Inflammatory macrophage (primary cell): ENCODE results near the gene DQX1.

Experiments
- DNase-seq, 2 donors: peaks; one replicate each; pipeline ENCODE4 v3.0.0-alpha.2; 2020 to 2022

DQX1 gene

GRCh38 chr2:74554820-74555531 is 28.9 kb upstream of the DQX1 start:
- peak; percentile 34 to 43 for DNase-seq

- peak; percentile 79 to 90 for DNase-seq
Observed at GRCh38 chr2:74553892-74554819, 28.1 kb upstream of the DQX1 start, which contains the start of the genes DOK1 and LOXL3. DOK1 (plus strand) TSS chr2:74554720; CDS start chr2:74554755, 35 bp downstream. LOXL3 (minus strand) TSS chr2:74553942; CDS start chr2:74552634, 1,308 bp downstream.

- DNase-seq = no peak
Observed at GRCh38 chr2:74552914-74553811, 27.1 kb upstream of the DQX1 start.

- no peak for DNase-seq
Observed at GRCh38 chr2:74551942-74552913, 26.2 kb upstream of the DQX1 start.

- no peak for DNase-seq
Observed at GRCh38 chr2:74551530-74551929, 25.5 kb upstream of the DQX1 start.

GRCh38 chr2:74550231-74550630 is 24.2 kb upstream of the DQX1 start:
- DNase-seq = no peak

GRCh38 chr2:74548900-74549826 is 23.1 kb upstream of the DQX1 start:
- DNase-seq = peak; percentile 70 to 88

GRCh38 chr2:74548285-74548899 is 22.4 kb upstream of the DQX1 start:
- no peak for DNase-seq

GRCh38 chr2:74546004-74546403 is 20.0 kb upstream of the DQX1 start:
- DNase-seq = no peak

- DNase-seq = no peak
Observed at GRCh38 chr2:74544634-74545033, 18.6 kb upstream of the DQX1 start.

GRCh38 chr2:74542978-74543377 is 16.9 kb upstream of the DQX1 start:
- DNase-seq = no peak

GRCh38 chr2:74540291-74540690 is 14.3 kb upstream of the DQX1 start:
- DNase-seq = no peak

- no peak for DNase-seq
Observed at GRCh38 chr2:74538881-74539339, 12.9 kb upstream of the DQX1 start.

- DNase-seq = no peak
Observed at GRCh38 chr2:74537140-74537539, 11.1 kb upstream of the DQX1 start.

GRCh38 chr2:74536166-74536950 is 10.3 kb upstream of the DQX1 start:
- DNase-seq = no peak

GRCh38 chr2:74535440-74535965 is 9.5 kb upstream of the DQX1 start:
- DNase-seq = no peak

- DNase-seq = no peak
Observed at GRCh38 chr2:74534411-74534810, 8.4 kb upstream of the DQX1 start.

GRCh38 chr2:74533464-74533863 is 7.4 kb upstream of the DQX1 start:
- no peak for DNase-seq
